ENCODE measurements around the gene TP63. TPM values are rescaled to one million over a fixed set of nuclear protein-coding genes. Genes with fewer than 3 reads are reported as not detected.

TP63 gene
- total RNA-seq, 3 donors from 2014 or later (not counting 1 experiment from before 2014, with no cell fraction given), result 0.30 TPM; not detected in 2

GRCh38 chr3:189909573-189909972 lies 278.4 kb downstream of the TP63 start:
- Histone ChIP-seq H3K36me3 (ENCODE audit: control insufficient read depth, insufficient read depth, low read length) (no peaks in the 10 kb centered on the region), H3K27me3 (ENCODE audit: control insufficient read depth, insufficient read depth, low read length) (no peaks in the 10 kb centered on the region), H3K4me3 (ENCODE audit: low read length) (no peak overlapping the region), H3K4me1 (ENCODE audit: control insufficient read depth, insufficient read depth, low read length) (no peaks in the 10 kb centered on the region), H3K27ac (ENCODE audit: low read length) (no peak overlapping the region), H3K9me3 (ENCODE audit: control insufficient read depth, insufficient read depth, low read length) (no peaks in the 10 kb centered on the region)
- no peaks in the 10 kb centered on the region for H3K27me3 Mint-ChIP-seq (ENCODE audit: low read depth in 2 of 2)
- no peaks in the 10 kb centered on the region for H3K36me3 Mint-ChIP-seq
- no peak overlapping the region for H3K4me3 Mint-ChIP-seq
- H3K4me1 Mint-ChIP-seq, result no peaks in the 10 kb centered on the region
- intact Hi-C loops (cut with micrococcal nuclease), result no loop called here
- ATAC-seq (no peak), DNase-seq (no peak)
- WGBS (ENCODE audit: insufficient coverage), result no CpG with 5 or more reads among the region's 2 CpGs
- TF ChIP-seq CTCF (IDR thresholded peaks at IDR 0.05), result no peak
- H3K9me3 Mint-ChIP-seq, result peaks cover 4 to 8% of the 10 kb centered on the region in 2 donors
- no peak overlapping the region for H3K27ac Mint-ChIP-seq

- DNase-seq (no peak), ATAC-seq (no peak)
- Mint-ChIP-seq H3K27me3 (ENCODE audit: low read depth in 2 of 2) (no peaks in the 10 kb centered on the region), H3K4me1 (no peaks in the 10 kb centered on the region), H3K36me3 (no peaks in the 10 kb centered on the region), H3K27ac (no peak overlapping the region), H3K9me3 (peaks cover 2 to 8% of the 10 kb centered on the region in 2 donors), H3K4me3 (no peak overlapping the region)
- Histone ChIP-seq H3K27ac (ENCODE audit: low read length) (no peak overlapping the region), H3K4me1 (ENCODE audit: control insufficient read depth, insufficient read depth, low read length) (no peaks in the 10 kb centered on the region), H3K27me3 (ENCODE audit: control insufficient read depth, insufficient read depth, low read length) (no peaks in the 10 kb centered on the region), H3K9me3 (ENCODE audit: control insufficient read depth, insufficient read depth, low read length) (no peaks in the 10 kb centered on the region), H3K4me3 (ENCODE audit: low read length) (no peak overlapping the region), H3K36me3 (ENCODE audit: control insufficient read depth, insufficient read depth, low read length) (no peaks in the 10 kb centered on the region)
- 41% methylated on average over 1 of the region's 1 CpG for WGBS (ENCODE audit: insufficient coverage)
- intact Hi-C loops (cut with micrococcal nuclease), result no loop called here
- TF ChIP-seq CTCF (IDR thresholded peaks at IDR 0.05), result no peak
Measured at GRCh38 chr3:189911001-189911400, 279.8 kb downstream of the TP63 start.

- Histone ChIP-seq H3K9me3 (ENCODE audit: control insufficient read depth, insufficient read depth, low read length) (no peaks in the 10 kb centered on the region), H3K36me3 (ENCODE audit: control insufficient read depth, insufficient read depth, low read length) (no peaks in the 10 kb centered on the region), H3K4me3 (ENCODE audit: low read length) (no peak overlapping the region), H3K27ac (ENCODE audit: low read length) (no peak overlapping the region), H3K27me3 (ENCODE audit: control insufficient read depth, insufficient read depth, low read length) (no peaks in the 10 kb centered on the region), H3K4me1 (ENCODE audit: control insufficient read depth, insufficient read depth, low read length) (no peaks in the 10 kb centered on the region)
- H3K4me1 Mint-ChIP-seq, result no peaks in the 10 kb centered on the region
- H3K9me3 Mint-ChIP-seq, result peaks cover 4% of the 10 kb centered on the region in 2 donors
- WGBS (ENCODE audit: insufficient coverage), result 80% methylated on average over 1 of the region's 3 CpGs
- H3K36me3 Mint-ChIP-seq, result no peaks in the 10 kb centered on the region
- no peak overlapping the region for H3K4me3 Mint-ChIP-seq
- H3K27ac Mint-ChIP-seq, result no peak overlapping the region
- no peak for TF ChIP-seq CTCF (IDR thresholded peaks at IDR 0.05)
- no peaks in the 10 kb centered on the region for H3K27me3 Mint-ChIP-seq (ENCODE audit: low read depth in 2 of 2)
- no peak for ATAC-seq
- intact Hi-C loops (cut with micrococcal nuclease), result no loop called here
- DNase-seq, result no peak
Measured at GRCh38 chr3:189914799-189915198, 283.6 kb downstream of the TP63 start.

GRCh38 chr3:189921770-189922169 lies 290.6 kb downstream of the TP63 start:
- no peak overlapping the region for H3K4me3 Mint-ChIP-seq
- DNase-seq (no peak), ATAC-seq (no peak)
- no peaks in the 10 kb centered on the region for H3K36me3 ChIP-seq (ENCODE audit: control insufficient read depth, insufficient read depth, low read length)
- no peaks in the 10 kb centered on the region for H3K36me3 Mint-ChIP-seq
- no peaks in the 10 kb centered on the region for H3K27me3 Mint-ChIP-seq (ENCODE audit: low read depth in 2 of 2)
- H3K4me1 ChIP-seq (ENCODE audit: control insufficient read depth, insufficient read depth, low read length), result no peaks in the 10 kb centered on the region
- no peak for TF ChIP-seq CTCF (IDR thresholded peaks at IDR 0.05)
- no peaks in the 10 kb centered on the region for H3K9me3 ChIP-seq (ENCODE audit: control insufficient read depth, insufficient read depth, low read length)
- no peak overlapping the region for H3K27ac Mint-ChIP-seq
- no peak overlapping the region for H3K27ac ChIP-seq (ENCODE audit: low read length)
- no peaks in the 10 kb centered on the region for H3K4me1 Mint-ChIP-seq
- H3K4me3 ChIP-seq (ENCODE audit: low read length), result no peak overlapping the region
- intact Hi-C loops (cut with micrococcal nuclease), result no loop called here
- no peaks in the 10 kb centered on the region for H3K27me3 ChIP-seq (ENCODE audit: control insufficient read depth, insufficient read depth, low read length)
- H3K9me3 Mint-ChIP-seq, result peaks cover 0 to 2% of the 10 kb centered on the region in 2 donors

All from natural killer cell (primary cell).